SK-N-SH (cell line): ENCODE measurements around the gene CDH4.

Experiments used
- CTCF ChIP-seq: fragments of 200-600 bp; sonication (generic); IDR thresholded peaks from 2 replicates; pipeline ENCODE4 v1.6.1; 2017; ENCODE audit warnings: antibody characterized with exemption, mild to moderate bottlenecking, moderate library complexity
- EP300 ChIP-seq, 2 experiments: IDR thresholded peaks; 2 replicates each; pipeline versions ENCODE4 v1.4.0 to v1.6.1; 2012; ENCODE audit warnings: borderline replicate concordance in 1 of 2, low read depth in 1 of 2, low read length in 1 of 2
- EZH2phosphoT487 ChIP-seq: fragments of 200-600 bp; sonication (generic); IDR thresholded peaks from 2 replicates; pipeline ENCODE4 v1.6.1; 2017; ENCODE audit warnings: low read depth, mixed run types, mild to moderate bottlenecking, antibody characterized with exemption, moderate library complexity, borderline replicate concordance
- MXI1 ChIP-seq: IDR thresholded peaks from 2 replicates; pipeline ENCODE4 v1.6.1; 2012; ENCODE audit warnings: mild to moderate bottlenecking, low read depth, low read length, improper control_type of control experiment
- POLR2AphosphoS5 ChIP-seq: IDR thresholded peaks from 2 replicates; pipeline ENCODE4 v1.6.1; 2012; ENCODE audit warnings: low read depth, low read length
- RAD21 ChIP-seq: IDR thresholded peaks from 2 replicates; pipeline ENCODE4 v1.6.1; 2012; ENCODE audit warnings: mild to moderate bottlenecking, low read length
- REST ChIP-seq: IDR thresholded peaks from 2 replicates; pipeline ENCODE4 v1.6.1; 2012; ENCODE audit warnings: mild to moderate bottlenecking, low read depth, low read length, moderate library complexity
- SMC3 ChIP-seq: IDR thresholded peaks from 2 replicates; pipeline ENCODE4 v1.6.1; 2012; ENCODE audit warnings: low read depth, low read length, improper control_type of control experiment
- USF1 ChIP-seq: IDR thresholded peaks from 2 replicates; pipeline ENCODE4 v1.4.0; 2012; ENCODE audit warnings: low read depth, borderline replicate concordance
- YY1 ChIP-seq: IDR thresholded peaks from 2 replicates; pipeline ENCODE4 v1.4.0; 2012; ENCODE audit warnings: low read depth, mild to moderate bottlenecking

GRCh38 chr20:61343934-61344333 lies 91.9 kb downstream of the CDH4 start:
- no peak for TF ChIP-seq USF1
- no peak for TF ChIP-seq CTCF
- no peak for TF ChIP-seq EZH2phosphoT487
- no peak for TF ChIP-seq REST
- no peak for TF ChIP-seq MXI1
- no peak for TF ChIP-seq YY1
- no peak for TF ChIP-seq RAD21
- TF ChIP-seq POLR2AphosphoS5 = no peak
- TF ChIP-seq EP300 (IDR thresholded peaks at IDR 0.05; ENCODE audit: borderline replicate concordance in 1 of 2, low read depth in 1 of 2, low read length in 1 of 2) = no peak
- no peak for TF ChIP-seq SMC3
